Frontal cortex (tissue), 4 donors: ENCODE data around the gene ASCL2. TPM values are rescaled to one million over a fixed set of nuclear protein-coding genes. Genes with fewer than 3 reads are reported as not detected.

Experiments
- DNase-seq, 2 donors: peaks; one replicate each; pipeline ENCODE4 v3.0.0; 2012; ENCODE audit warnings: low spot score in 2 of 2
- FAIRE-seq: peaks from 2 replicates; lab custom pipeline; 2012; peaks lifted over from hg19 to GRCh38; lab: Jason Lieb, UNC
- total RNA-seq: library from RNA; depleted of rRNA; stranded (reverse); fragments of >200 nt; gene quantifications from one replicate; pipeline ENCODE4 v1.2.3, GENCODE V29; 2014
- donor health status: control.
- donor health status: control.
- donor health status: control.

Gene ASCL2
- total RNA-seq, 1 donor from 2014 or later, result 0.82 TPM

DNA sequence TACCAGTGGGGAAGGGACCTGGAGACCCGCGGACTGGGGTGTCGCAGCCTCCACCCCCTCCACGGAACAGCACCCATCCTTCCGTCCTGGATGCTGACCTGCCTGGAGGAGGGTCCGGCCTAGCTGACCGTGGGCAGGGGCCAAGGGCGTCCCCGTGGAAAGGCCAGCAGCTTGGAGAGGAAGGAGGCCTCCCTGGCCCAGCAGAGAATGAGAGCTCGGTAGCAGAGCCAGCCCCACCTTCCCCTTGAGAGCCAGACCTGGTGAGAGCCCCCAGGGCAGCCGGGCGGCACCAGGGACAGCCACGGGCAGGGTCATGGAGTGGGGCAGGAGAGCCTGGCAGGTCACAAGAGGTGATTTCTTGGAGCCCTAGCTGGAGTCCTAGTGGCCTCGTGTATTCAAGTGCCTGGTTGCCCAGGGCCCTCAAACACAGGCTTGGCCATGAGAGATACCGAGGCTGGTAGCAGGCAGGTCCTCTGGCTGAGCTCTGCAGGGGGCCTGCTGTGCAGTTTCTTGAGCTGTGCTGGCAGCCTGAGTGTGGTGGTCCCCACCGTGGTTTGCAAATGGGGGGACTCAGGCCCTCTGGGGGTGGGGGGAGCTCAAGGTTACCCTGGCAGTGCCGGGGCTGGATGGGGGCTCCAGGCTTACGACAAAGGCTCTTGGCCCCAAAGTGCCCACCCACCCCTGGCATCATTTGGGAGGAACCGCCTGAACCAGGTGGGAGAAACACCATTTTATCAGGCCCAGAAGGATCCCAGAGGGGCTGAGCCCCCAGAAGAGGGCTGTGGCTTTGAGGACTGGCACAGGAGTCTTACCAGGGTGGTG is 39.1 kb upstream of the ASCL2 start:
- DNase-seq, result no peak
- FAIRE-seq, result no peak

- FAIRE-seq (no peak), DNase-seq (no peak)
These were observed 38.3 kb upstream of the ASCL2 start for GRCh38 chr11:2308713-2309112.

DNA sequence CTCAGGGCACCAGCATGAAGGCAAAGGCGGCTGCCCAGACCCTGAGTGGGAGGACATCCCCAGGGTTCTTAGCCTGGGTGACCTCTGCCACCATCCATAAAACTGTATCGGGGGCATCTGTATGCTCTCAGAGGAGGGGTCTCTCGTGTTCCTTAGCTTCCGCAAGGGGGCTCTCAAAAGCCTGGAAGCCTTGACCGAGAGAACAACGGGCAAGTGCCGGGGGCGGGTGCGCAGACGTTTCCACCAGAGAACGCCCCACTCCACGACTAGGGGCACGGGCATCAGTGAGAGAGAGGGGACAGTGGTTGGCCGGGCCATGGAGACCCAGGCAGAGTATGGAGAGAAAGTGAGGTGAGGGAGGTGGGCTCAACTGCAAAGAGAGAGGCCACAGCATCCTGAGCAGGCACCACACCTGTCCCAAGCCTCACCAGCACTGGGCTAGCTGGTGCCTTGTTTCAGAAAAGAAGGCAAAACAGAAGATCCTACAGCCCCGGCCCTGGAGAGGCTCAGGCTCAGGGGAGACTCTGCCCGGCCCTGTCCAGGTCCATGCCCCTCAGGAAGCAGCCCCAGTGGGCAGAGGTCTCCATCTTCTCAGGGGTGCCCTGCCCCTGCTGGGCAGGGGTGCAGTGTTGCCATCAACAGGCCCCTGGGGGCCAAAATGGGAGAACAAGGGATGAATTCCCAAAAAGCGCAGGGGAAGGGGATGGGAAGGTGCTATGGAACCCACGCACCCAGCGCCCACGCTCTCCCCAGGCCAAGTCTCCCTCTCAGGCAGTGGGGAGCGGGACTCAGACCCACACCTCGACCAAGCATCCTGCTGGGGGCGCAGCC is 37.3 kb upstream of the ASCL2 start:
- no peak for DNase-seq
- no peak for FAIRE-seq

DNA sequence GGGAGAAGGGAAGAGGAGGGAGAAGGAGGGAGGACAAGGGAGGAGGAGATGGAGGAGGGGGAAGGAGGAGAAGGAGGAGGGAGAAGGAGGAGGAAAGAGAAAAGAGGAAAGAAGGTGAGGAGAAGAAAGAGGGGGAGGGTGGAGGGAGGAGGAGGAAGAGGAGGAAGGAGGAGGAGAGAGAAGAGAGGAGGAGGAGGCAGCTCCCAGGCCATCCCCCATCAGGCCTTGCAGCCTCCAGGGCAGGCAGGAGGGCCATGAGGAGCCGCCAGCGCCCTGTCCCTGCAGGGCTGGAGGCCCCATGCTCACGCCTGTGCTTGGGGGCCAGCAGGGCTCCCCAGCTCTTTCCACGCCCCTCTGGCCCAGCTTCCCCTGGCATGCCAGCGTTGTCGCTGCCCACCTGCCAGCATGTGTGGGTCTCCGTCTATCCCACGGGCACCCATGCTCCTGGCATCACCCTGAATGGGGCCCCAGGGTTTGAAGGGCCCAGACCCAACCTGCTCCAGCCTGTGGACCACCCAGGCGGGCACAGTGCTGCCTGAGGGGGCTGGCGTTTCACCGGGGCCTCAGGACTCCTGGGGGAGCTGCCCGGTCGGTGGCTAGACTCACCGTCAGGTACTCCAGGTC is 36.6 kb upstream of the ASCL2 start:
- no peak for DNase-seq
- FAIRE-seq, result no peak

DNA sequence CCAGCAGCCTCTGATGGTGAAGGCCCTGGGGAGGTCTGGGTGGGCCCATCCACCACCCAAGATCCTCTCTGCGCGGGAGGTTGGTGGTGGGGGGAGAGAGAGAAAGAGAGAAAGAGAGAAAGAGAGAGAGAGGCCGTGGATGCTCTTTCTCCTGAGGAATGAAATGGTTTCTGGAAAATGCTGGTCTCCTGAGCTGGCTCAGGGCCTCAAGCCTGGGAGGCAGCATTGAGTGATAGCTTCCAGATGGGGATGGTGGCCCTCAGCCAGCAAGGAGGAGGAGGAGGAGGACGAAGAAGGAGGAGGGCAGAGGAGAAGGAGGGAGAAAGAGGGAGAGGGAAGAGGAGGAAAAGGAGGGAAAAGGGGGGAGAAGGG is 36.0 kb upstream of the ASCL2 start:
- FAIRE-seq (no peak), DNase-seq (no peak)

GRCh38 chr11:2305788-2306451 is 35.5 kb upstream of the ASCL2 start:
- no peak for DNase-seq
- FAIRE-seq, result no peak

GRCh38 chr11:2305140-2305778 is 34.9 kb upstream of the ASCL2 start:
- FAIRE-seq (no peak), DNase-seq (peak; percentile 78 to 85)

DNA sequence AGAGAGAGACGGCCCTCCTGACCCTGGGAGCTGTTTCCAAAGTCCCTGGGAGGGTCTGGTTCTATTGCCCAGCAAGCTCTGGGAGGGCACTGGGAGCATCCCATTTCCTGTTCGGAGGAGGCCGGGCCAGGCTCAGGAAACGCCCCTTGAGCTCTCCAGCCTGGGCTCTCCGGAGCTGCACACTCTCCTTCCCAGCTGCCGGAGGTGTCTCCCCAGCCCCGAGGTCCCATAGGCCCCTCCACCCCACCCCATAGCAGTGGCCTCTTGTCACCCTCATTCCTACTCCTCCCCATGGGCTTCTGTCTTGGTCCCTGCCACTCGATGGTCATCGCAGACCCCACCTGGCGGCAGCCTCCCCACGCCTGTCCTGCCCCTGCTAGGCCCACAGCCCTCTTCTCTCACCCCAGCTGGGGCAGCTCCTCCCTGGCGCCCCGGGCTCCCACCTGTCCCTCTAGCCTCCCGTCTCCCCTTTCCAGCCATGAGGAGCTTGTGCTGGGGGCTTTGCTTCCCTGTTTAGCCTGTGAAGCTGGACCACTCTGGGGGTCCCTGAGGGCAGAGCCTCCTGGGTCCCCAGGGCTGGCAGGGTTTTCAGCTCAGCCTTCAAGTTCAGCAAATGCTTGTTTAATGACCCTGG is 34.2 kb upstream of the ASCL2 start:
- FAIRE-seq, result no peak
- no peak for DNase-seq

- FAIRE-seq (no peak), DNase-seq (no peak)
These were observed 33.5 kb upstream of the ASCL2 start for GRCh38 chr11:2303627-2304505.

GRCh38 chr11:2302896-2303626 is 32.7 kb upstream of the ASCL2 start:
- FAIRE-seq, result no peak
- DNase-seq, result no peak

GRCh38 chr11:2302306-2302895 is 32.0 kb upstream of the ASCL2 start:
- FAIRE-seq (no peak), DNase-seq (no peak)

GRCh38 chr11:2301631-2302305 is 31.4 kb upstream of the ASCL2 start, which contains the start of the genes C11orf21 and TSPAN32:
Gene C11orf21 (minus strand): TSS chr11:2301918. CDS start chr11:2301808, 110 bp downstream.
Gene TSPAN32 (plus strand): TSS chr11:2302013. CDS start chr11:2302150, 137 bp downstream.
- FAIRE-seq, result no peak
- DNase-seq, result no peak

DNA sequence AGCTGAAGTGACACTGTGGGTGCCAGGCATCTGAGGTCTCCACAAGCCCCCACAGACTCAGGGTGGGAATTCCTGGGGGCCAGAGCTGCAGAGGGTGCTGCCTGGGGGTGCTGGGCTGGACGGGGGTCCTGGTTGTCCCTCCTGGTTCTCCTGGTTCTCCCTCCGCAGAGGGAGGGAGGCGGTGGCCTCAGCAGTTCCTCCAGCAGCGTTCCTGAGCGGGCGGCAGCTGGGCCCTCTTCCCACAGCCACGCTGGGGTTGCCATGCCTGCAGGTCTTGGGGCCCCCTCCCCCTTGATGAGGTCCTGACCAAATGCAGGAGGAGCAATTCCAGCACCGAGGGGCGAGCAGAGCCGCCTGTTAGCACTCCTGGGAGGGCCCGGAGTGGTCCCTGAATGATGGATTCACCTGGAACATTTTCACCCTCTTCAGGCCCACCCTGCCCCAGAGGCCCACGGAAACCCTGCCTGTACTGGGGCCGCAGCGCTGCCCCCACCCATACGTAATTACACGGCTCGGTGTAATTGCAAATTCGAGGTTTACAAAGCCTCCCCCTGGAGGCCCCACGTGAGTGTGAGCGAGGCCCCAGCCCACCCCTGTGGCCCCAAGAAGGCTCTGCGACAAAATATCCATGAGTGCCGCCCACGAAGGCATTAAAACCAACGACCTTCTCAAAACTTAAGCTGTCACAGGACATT is 30.7 kb upstream of the ASCL2 start:
- DNase-seq, result no peak
- no peak for FAIRE-seq

- FAIRE-seq (no peak), DNase-seq (no peak)
These were observed 30.0 kb upstream of the ASCL2 start for GRCh38 chr11:2300290-2300935.

DNA sequence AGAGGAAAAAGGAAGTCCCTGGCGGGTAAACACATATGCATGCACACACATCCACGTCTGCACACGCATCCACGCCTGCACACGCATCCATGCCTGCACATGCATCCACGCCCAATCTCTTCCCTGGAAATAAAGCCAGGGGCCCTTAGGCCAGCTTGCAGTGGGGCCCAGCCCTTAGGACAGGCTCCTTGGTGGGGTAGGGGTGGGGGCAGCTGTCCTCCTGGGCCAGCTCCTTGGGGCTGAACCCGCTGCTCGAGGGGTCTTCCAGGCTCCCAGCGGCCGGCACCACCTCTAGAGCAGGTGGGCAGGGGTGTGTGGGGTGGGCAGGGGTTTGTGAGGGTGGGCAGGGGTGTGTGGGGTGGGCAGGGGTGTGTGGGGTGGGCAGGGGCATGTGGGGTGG is 29.4 kb upstream of the ASCL2 start:
- DNase-seq, result no peak
- FAIRE-seq, result no peak
